A549 (cell line): ENCODE results near the gene MICU2. TPM values are rescaled to one million over a fixed set of nuclear protein-coding genes. Genes with fewer than 3 reads are reported as not detected.
"Not testable (repeated sequence)": the region's sequence is repeated elsewhere in the genome, so short reads cannot be mapped to it uniquely, and the experiment has no call there.

Experiments
- ATAC-seq, 2 experiments: fragments of 200-7000 bp in 1 of 2; fragments of >200 bp in 1 of 2; cut with Nextera tagmentation in 1 of 2; cut with Tn5 transposase in 1 of 2; 3 replicates each; pipeline versions ENCODE4 v1.8.0 to v1.9.1; 2018 to 2020; ENCODE audit warnings: mild to moderate bottlenecking in 1 of 2, moderate library complexity in 1 of 2
- CTCF ChIA-PET: fragments of 300-600 bp; sonication (Branson Sonifier 250); formaldehyde crosslinking; extraction: SDS; loops from one replicate; lab custom pipeline; 2021; ENCODE audit warnings: antibody characterized with exemption, inconsistent platforms; lab: Yijun Ruan, JAX
- POLR2A ChIA-PET: fragments of 350-600 bp; formaldehyde crosslinking; extraction: SDS; loops from one replicate; lab custom pipeline; 2021; ENCODE audit warnings: antibody characterized with exemption, inconsistent platforms; lab: Yijun Ruan, JAX
- DNase-seq, 2 experiments: peaks; one replicate each; pipeline versions ENCODE4 v3.0.0 to v3.0.0-alpha.2; 2011 to 2016; ENCODE audit warnings: low read depth in 1 of 2, low spot score in 1 of 2
- FAIRE-seq: peaks from 2 replicates; lab custom pipeline; 2011; peaks lifted over from hg19 to GRCh38; lab: Jason Lieb, UNC
- H3K27ac ChIP-seq, 2 experiments: fragments of >200 bp; sonication (Bioruptor Twin); formaldehyde crosslinking; 3 replicates each; pipeline ENCODE4 v1.5.1; 2016 to 2017
- H3K4me1 ChIP-seq: fragments of >200 bp; sonication (Bioruptor Twin); formaldehyde crosslinking; 3 replicates; pipeline ENCODE4 v1.6.1; 2016
- H3K4me2 ChIP-seq: fragments of >200 bp; sonication (Bioruptor Twin); formaldehyde crosslinking; 3 replicates; pipeline ENCODE4 v1.6.1; 2016
- H3K4me3 ChIP-seq: fragments of >200 bp; sonication (Bioruptor Twin); formaldehyde crosslinking; 3 replicates; pipeline ENCODE4 v1.5.1; 2016
- H3K9me3 ChIP-seq: fragments of >200 bp; sonication (Bioruptor Twin); formaldehyde crosslinking; 3 replicates; pipeline ENCODE4 v1.6.1; 2016
- ATOH8 ChIP-seq: fragments of 250-450 bp; sonication (Bioruptor Pico); IDR thresholded peaks from 2 replicates; pipeline ENCODE4 v1.5.0; 2020; ENCODE audit warnings: low read depth, mild to moderate bottlenecking, moderate library complexity
- CEBPB ChIP-seq, 2 experiments: fragments of >200 bp in 1 of 2; sonication (Bioruptor Twin) in 1 of 2; formaldehyde crosslinking in 1 of 2; IDR thresholded peaks; 2 replicates each; pipeline ENCODE4 v1.6.1; 2012 to 2016
- CHD4 ChIP-seq: fragments of 200-600 bp; sonication (generic); IDR thresholded peaks from 2 replicates; pipeline ENCODE4 v1.6.1; 2016; ENCODE audit warnings: antibody characterized with exemption, mild to moderate bottlenecking, borderline replicate concordance
- EHF ChIP-seq: fragments of 250-450 bp; sonication (Bioruptor Pico); IDR thresholded peaks from 2 replicates; pipeline ENCODE4 v1.5.0; 2020; ENCODE audit warnings: mild to moderate bottlenecking
- EP300 ChIP-seq, 2 experiments: fragments of >200 bp; sonication (Bioruptor Twin); formaldehyde crosslinking; IDR thresholded peaks; 2 replicates in 1 of 2; 3 replicates in 1 of 2; pipeline ENCODE4 v1.6.1; 2016 to 2017
- ESRRA ChIP-seq: fragments of 150-350 bp; IDR thresholded peaks from 2 replicates; pipeline ENCODE4 v1.6.1; 2014; ENCODE audit warnings: mild to moderate bottlenecking, low read length, borderline replicate concordance
- FOXS1 ChIP-seq: fragments of 250-450 bp; sonication (Bioruptor Pico); IDR thresholded peaks from 2 replicates; pipeline ENCODE4 v1.5.0; 2020; ENCODE audit warnings: mild to moderate bottlenecking, moderate library complexity
- HOXB13 ChIP-seq: fragments of 250-450 bp; sonication (Bioruptor Pico); IDR thresholded peaks from 2 replicates; pipeline ENCODE4 v1.5.0; 2020; ENCODE audit warnings: low read depth, mild to moderate bottlenecking, moderate library complexity
- JUN ChIP-seq, 2 experiments: fragments of >200 bp; sonication (Bioruptor Twin); formaldehyde crosslinking; IDR thresholded peaks; 2 replicates in 1 of 2; 3 replicates in 1 of 2; pipeline ENCODE4 v1.6.1; 2016 to 2017
- JUNB ChIP-seq: fragments of >200 bp; sonication (Bioruptor Twin); formaldehyde crosslinking; IDR thresholded peaks from 2 replicates; pipeline ENCODE4 v1.6.1; 2016
- KDM1A ChIP-seq: fragments of 200-600 bp; sonication (generic); IDR thresholded peaks from 2 replicates; pipeline ENCODE4 v1.6.1; 2016; ENCODE audit warnings: low read depth, mild to moderate bottlenecking
- NR3C1 ChIP-seq: fragments of >200 bp; sonication (Bioruptor Twin); formaldehyde crosslinking; IDR thresholded peaks from 3 replicates; pipeline ENCODE4 v1.6.1; 2017
- POLR2A ChIP-seq: IDR thresholded peaks from 2 replicates; pipeline ENCODE4 v1.6.1; 2012; ENCODE audit warnings: mild to moderate bottlenecking, low read length
- RCOR1 ChIP-seq: fragments of 150-350 bp; IDR thresholded peaks from 2 replicates; pipeline ENCODE4 v1.6.1; 2014; ENCODE audit warnings: antibody characterized with exemption, low read length, low read depth
- RNF2 ChIP-seq: fragments of 200-600 bp; sonication (generic); IDR thresholded peaks from 2 replicates; pipeline ENCODE4 v1.6.1; 2016; ENCODE audit warnings: low read depth, mild to moderate bottlenecking, antibody characterized with exemption, moderate library complexity, borderline replicate concordance
- TFCP2L1 ChIP-seq: fragments of 250-450 bp; sonication (Bioruptor Pico); IDR thresholded peaks from 2 replicates; pipeline ENCODE4 v1.5.0; 2021; ENCODE audit warnings: mild to moderate bottlenecking
- TP53 ChIP-seq: fragments of 250-450 bp; sonication (Bioruptor Pico); IDR thresholded peaks from 2 replicates; pipeline ENCODE4 v1.5.0; 2021; ENCODE audit warnings: mild to moderate bottlenecking, moderate library complexity
- ZSCAN20 ChIP-seq: fragments of 250-450 bp; sonication (Bioruptor Pico); IDR thresholded peaks from 2 replicates; pipeline ENCODE4 v1.8.0; 2022; ENCODE audit warnings: mild to moderate bottlenecking, moderate library complexity
- WGBS: methylation state at CpG from one replicate; pipeline ENCODE4 v1.1.6; 2017; ENCODE audit errors: missing lambda C conversion rate; 5-methylcytosine and 5-hydroxymethylcytosine counted together
- polyA plus RNA-seq, 4 experiments: library from polyadenylated mRNA; depleted of rRNA in 3 of 4; stranded (reverse); fragments of >200 nt; fragmentation: RNase III in 1 of 4; extraction: RNeasy Plus Mini Kit Qiagen cat#74134 plus additional on column Dnase treatment in 1 of 4; gene quantifications; 2 replicates in 3 of 4; 3 replicates in 1 of 4; pipeline ENCODE4 v1.2.3, GENCODE V29; 2011 to 2017
- TF ChIP-seq, protein P1 (sequence below): fragments of >200 bp; sonication (Bioruptor Twin); formaldehyde crosslinking; IDR thresholded peaks from 3 replicates; pipeline ENCODE4 v1.5.1; 2016
- TF ChIP-seq, protein P2 (sequence below): IDR thresholded peaks from 2 replicates; pipeline ENCODE4 v1.6.1; 2012

Gene MICU2
- polyA plus RNA-seq, 2 of the 4 experiments (the other 2 are of a cell fraction), result 24.7 to 42.6 TPM

DNA sequence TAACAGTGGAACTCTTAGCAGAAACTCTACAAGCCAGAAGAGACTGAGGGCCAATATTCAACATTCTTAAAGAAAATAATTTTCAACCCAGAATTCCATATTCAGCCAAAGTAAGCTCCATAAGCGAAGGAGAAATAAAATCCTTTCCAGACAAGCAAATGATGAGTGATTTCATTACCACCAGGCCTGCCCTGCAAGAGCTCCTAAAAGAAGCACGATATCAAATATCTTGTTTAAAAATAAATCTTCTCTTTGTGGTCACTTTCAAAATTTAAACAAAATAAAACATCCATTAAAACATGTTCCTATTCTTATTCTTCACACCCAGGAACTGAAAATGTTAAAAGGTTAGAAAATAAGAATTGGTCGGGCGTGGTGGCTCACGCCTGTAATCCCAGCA, 13.7 kb downstream of the MICU2 start:
- Histone ChIP-seq H3K4me1 (no peaks in the 10 kb centered on the region), H3K4me2 (no peak overlapping the region), H3K4me3 (no peak overlapping the region), H3K27ac (no peak overlapping the region), H3K9me3 (no peaks in the 10 kb centered on the region)
- no peak for ATAC-seq
- no peak for TF ChIP-seq ZSCAN20 (CRISPR knock-in tag)
- TF ChIP-seq EP300 (IDR thresholded peaks at IDR 0.05), result no peak
- no peak for TF ChIP-seq JUN (IDR thresholded peaks at IDR 0.05)
- no peak for TF ChIP-seq POLR2A
- TF ChIP-seq CHD4, result no peak
- no peak for TF ChIP-seq JUNB
- no peak for TF ChIP-seq CEBPB (IDR thresholded peaks at IDR 0.05)
- no peak for TF ChIP-seq HOXB13
- TF ChIP-seq, protein P1, sequence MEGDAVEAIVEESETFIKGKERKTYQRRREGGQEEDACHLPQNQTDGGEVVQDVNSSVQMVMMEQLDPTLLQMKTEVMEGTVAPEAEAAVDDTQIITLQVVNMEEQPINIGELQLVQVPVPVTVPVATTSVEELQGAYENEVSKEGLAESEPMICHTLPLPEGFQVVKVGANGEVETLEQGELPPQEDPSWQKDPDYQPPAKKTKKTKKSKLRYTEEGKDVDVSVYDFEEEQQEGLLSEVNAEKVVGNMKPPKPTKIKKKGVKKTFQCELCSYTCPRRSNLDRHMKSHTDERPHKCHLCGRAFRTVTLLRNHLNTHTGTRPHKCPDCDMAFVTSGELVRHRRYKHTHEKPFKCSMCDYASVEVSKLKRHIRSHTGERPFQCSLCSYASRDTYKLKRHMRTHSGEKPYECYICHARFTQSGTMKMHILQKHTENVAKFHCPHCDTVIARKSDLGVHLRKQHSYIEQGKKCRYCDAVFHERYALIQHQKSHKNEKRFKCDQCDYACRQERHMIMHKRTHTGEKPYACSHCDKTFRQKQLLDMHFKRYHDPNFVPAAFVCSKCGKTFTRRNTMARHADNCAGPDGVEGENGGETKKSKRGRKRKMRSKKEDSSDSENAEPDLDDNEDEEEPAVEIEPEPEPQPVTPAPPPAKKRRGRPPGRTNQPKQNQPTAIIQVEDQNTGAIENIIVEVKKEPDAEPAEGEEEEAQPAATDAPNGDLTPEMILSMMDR, result no peak
- no peak for TF ChIP-seq KDM1A
- TF ChIP-seq ATOH8 (CRISPR knock-in tag), result no peak
- TF ChIP-seq RNF2, result no peak
- TF ChIP-seq FOXS1, result no peak
- no peak for TF ChIP-seq TFCP2L1 (CRISPR knock-in tag)
- no peak for TF ChIP-seq ESRRA
- no peak for TF ChIP-seq NR3C1
- TF ChIP-seq EHF (CRISPR knock-in tag), result no peak
- no peak for TF ChIP-seq RCOR1
- no peak for TF ChIP-seq TP53 (CRISPR knock-in tag)
- TF ChIP-seq, protein P2, sequence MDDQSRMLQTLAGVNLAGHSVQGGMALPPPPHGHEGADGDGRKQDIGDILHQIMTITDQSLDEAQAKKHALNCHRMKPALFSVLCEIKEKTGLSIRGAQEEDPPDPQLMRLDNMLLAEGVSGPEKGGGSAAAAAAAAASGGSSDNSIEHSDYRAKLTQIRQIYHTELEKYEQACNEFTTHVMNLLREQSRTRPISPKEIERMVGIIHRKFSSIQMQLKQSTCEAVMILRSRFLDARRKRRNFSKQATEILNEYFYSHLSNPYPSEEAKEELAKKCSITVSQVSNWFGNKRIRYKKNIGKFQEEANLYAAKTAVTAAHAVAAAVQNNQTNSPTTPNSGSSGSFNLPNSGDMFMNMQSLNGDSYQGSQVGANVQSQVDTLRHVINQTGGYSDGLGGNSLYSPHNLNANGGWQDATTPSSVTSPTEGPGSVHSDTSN, result no peak
- POLR2A ChIA-PET, result no interaction called here
- no peak for DNase-seq
- CTCF ChIA-PET, result no interaction called here
- no peak for FAIRE-seq
- WGBS, result 94% methylated on average over 5 of the region's 5 CpGs

DNA sequence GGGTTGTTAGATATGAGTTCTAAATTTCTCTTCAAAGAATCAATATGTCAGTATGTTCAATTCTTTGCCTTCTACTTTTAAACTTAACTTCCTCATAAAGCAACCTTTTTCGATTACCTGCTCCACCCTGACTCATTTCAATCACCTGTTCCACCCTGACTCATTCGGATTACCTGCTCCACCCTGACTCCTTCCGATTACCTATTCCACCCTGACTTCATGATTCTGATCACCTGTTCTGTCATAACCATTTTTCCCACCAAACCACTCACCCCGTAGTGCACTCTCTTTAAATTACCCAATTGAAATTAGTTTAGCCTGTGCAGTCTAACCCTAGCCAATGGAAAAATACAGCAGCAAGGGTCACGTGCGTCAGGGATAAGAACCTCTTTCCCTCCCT, 14.5 kb downstream of the MICU2 start:
- WGBS, result 86% methylated on average over 6 of the region's 6 CpGs
- ATAC-seq, H3K9me3 ChIP-seq, FAIRE-seq, H3K4me2 ChIP-seq, H3K27ac ChIP-seq, CTCF ChIA-PET, H3K4me3 ChIP-seq, DNase-seq, POLR2A ChIA-PET, H3K4me1 ChIP-seq: not testable (repeated sequence)

GRCh38 chr13:21588411-21588810, 15.6 kb downstream of the MICU2 start:
- H3K27ac ChIP-seq, H3K4me3 ChIP-seq, CTCF ChIA-PET, POLR2A ChIA-PET, ATAC-seq, H3K9me3 ChIP-seq, H3K4me1 ChIP-seq, H3K4me2 ChIP-seq, DNase-seq, FAIRE-seq: not testable (repeated sequence)
- WGBS, result 78% methylated on average over 4 of the region's 5 CpGs
